A204.1 (cell line): ENCODE results near the gene PAPOLA.

Experiments used
- FAIRE-seq: peaks from 2 replicates; lab custom pipeline; 2012; peaks lifted over from hg19 to GRCh38; lab: Jason Lieb, UNC

The PAPOLA gene

GRCh38 chr14:96565811-96566210 is 63.6 kb downstream of the PAPOLA start:
- FAIRE-seq, result no peak

GRCh38 chr14:96567289-96567899 is 65.2 kb downstream of the PAPOLA start:
- FAIRE-seq, result no peak

GRCh38 chr14:96568621-96569020 is 66.4 kb downstream of the PAPOLA start:
- FAIRE-seq, result no peak

GRCh38 chr14:96571311-96571710 is 69.1 kb downstream of the PAPOLA start:
- no peak for FAIRE-seq

- no peak for FAIRE-seq
These were observed 71.4 kb downstream of the PAPOLA start for GRCh38 chr14:96573473-96574100.

GRCh38 chr14:96574171-96574632 is 72.0 kb downstream of the PAPOLA start:
- no peak for FAIRE-seq

- no peak for FAIRE-seq
These were observed 72.8 kb downstream of the PAPOLA start for GRCh38 chr14:96574633-96575632.

- no peak for FAIRE-seq
These were observed 74.2 kb downstream of the PAPOLA start for GRCh38 chr14:96576359-96576758.

GRCh38 chr14:96576937-96577336 is 74.8 kb downstream of the PAPOLA start:
- no peak for FAIRE-seq

GRCh38 chr14:96578619-96579018 is 76.4 kb downstream of the PAPOLA start:
- no peak for FAIRE-seq

- FAIRE-seq, result no peak
These were observed 77.2 kb downstream of the PAPOLA start for GRCh38 chr14:96579358-96579757.

GRCh38 chr14:96579855-96580254 is 77.7 kb downstream of the PAPOLA start:
- FAIRE-seq, result no peak

GRCh38 chr14:96580566-96580965 is 78.4 kb downstream of the PAPOLA start:
- no peak for FAIRE-seq

- FAIRE-seq, result no peak
These were observed 78.8 kb downstream of the PAPOLA start for GRCh38 chr14:96581026-96581425.

GRCh38 chr14:96581902-96582301 is 79.7 kb downstream of the PAPOLA start:
- FAIRE-seq, result no peak

GRCh38 chr14:96582411-96582961 is 80.3 kb downstream of the PAPOLA start:
- no peak for FAIRE-seq

GRCh38 chr14:96582995-96583394 is 80.8 kb downstream of the PAPOLA start:
- FAIRE-seq, result no peak

- no peak for FAIRE-seq
These were observed 81.4 kb downstream of the PAPOLA start for GRCh38 chr14:96583569-96584041.

GRCh38 chr14:96584199-96584906 is 82.2 kb downstream of the PAPOLA start:
- no peak for FAIRE-seq

GRCh38 chr14:96584907-96585671 is 82.9 kb downstream of the PAPOLA start:
- FAIRE-seq, result no peak

GRCh38 chr14:96585672-96586013 is 83.5 kb downstream of the PAPOLA start:
- FAIRE-seq, result no peak
